B cell (primary cell): ENCODE results near the gene COL25A1. TPM values are rescaled to one million over a fixed set of nuclear protein-coding genes. Genes with fewer than 3 reads are reported as not detected.

Experiments used
- ATAC-seq: fragments of 200-7000 bp; cut with Tn5 transposase; one replicate; pipeline ENCODE4 v1.10.0; 2021; ENCODE audit warnings: low read depth, mild to moderate bottlenecking, moderate number of reproducible peaks, moderate library complexity
- CTCF ChIA-PET: fragments of 350-600 bp; sonication (Branson Sonifier 250); formaldehyde crosslinking; loops from one replicate; lab custom pipeline; 2021; ENCODE audit warnings: antibody characterized with exemption, inconsistent platforms; lab: Charles Lee
- POLR2A ChIA-PET: fragments of 350-600 bp; sonication (Branson Sonifier 250); formaldehyde crosslinking; loops from one replicate; lab custom pipeline; 2021; ENCODE audit warnings: antibody characterized with exemption; lab: Charles Lee
- DNase-seq: peaks from one replicate; pipeline ENCODE4 v3.0.0; 2013
- H2AFZ ChIP-seq: 2 replicates; pipeline ENCODE4 v1.6.1; 2012; ENCODE audit warnings: mild to moderate bottlenecking, low read depth, low read length; ENCODE audit not compliant: insufficient read depth, poor library complexity, severe bottlenecking
- H3K27ac ChIP-seq, 2 donors: 1 replicate in 1 of 2; 2 replicates in 1 of 2; pipeline ENCODE4 v1.5.1; 2012 to 2013; ENCODE audit warnings: low read length in 2 of 2, mild to moderate bottlenecking in 2 of 2, moderate library complexity in 1 of 2
- H3K27me3 ChIP-seq, 4 experiments: fragments of 200-600 bp in 1 of 4; sonication (generic) in 1 of 4; replicated peaks in 1 of 4; 1 replicate in 2 of 4; 2 replicates in 2 of 4; pipeline versions ENCODE4 v1.6.1 to v1.7.0; 2013 to 2016; ENCODE audit warnings: low read length in 3 of 4, mild to moderate bottlenecking in 2 of 4, mixed read lengths in 1 of 4, moderate library complexity in 1 of 4; ENCODE audit not compliant: insufficient read depth in 4 of 4, control insufficient read depth in 3 of 4; ENCODE audit errors: control extremely low read depth in 1 of 4
- H3K36me3 ChIP-seq, 2 experiments: replicated peaks in 1 of 2; 1 replicate in 1 of 2; 2 replicates in 1 of 2; pipeline versions ENCODE4 v1.6.1 to v1.7.1; 2013; ENCODE audit warnings: low read length in 1 of 2; ENCODE audit not compliant: insufficient read depth in 2 of 2, control insufficient read depth in 1 of 2; ENCODE audit errors: control extremely low read depth in 1 of 2, extremely low read depth in 1 of 2
- H3K4me1 ChIP-seq, 2 donors: fragments of 200-600 bp in 1 of 2; sonication (generic) in 1 of 2; 1 replicate in 1 of 2; 2 replicates in 1 of 2; pipeline versions ENCODE4 v1.5.1 to v1.6.1; 2013 to 2017; ENCODE audit warnings: low read length in 2 of 2; ENCODE audit not compliant: control insufficient read depth in 2 of 2, insufficient read depth in 2 of 2
- H3K4me2 ChIP-seq: replicated peaks from 2 replicates; pipeline ENCODE3; 2012; ENCODE audit warnings: mild to moderate bottlenecking, low read depth, low read length; ENCODE audit not compliant: poor library complexity, severe bottlenecking
- H3K4me3 ChIP-seq, 5 experiments: fragments of 200-600 bp in 1 of 5; sonication (generic) in 1 of 5; 1 replicate in 3 of 5; 2 replicates in 2 of 5; pipeline versions ENCODE4 v1.5.1 to v1.7.0; 2011 to 2016; ENCODE audit warnings: low read length in 4 of 5, mild to moderate bottlenecking in 4 of 5, low read depth in 2 of 5, control low read depth in 1 of 5, moderate library complexity in 1 of 5; ENCODE audit not compliant: insufficient read depth in 1 of 5; ENCODE audit errors: control extremely low read depth in 1 of 5, extremely low read depth in 1 of 5
- H3K79me2 ChIP-seq: fragments of 200-600 bp; sonication (generic); one replicate; pipeline ENCODE4 v1.6.0; 2016; ENCODE audit warnings: low read length; ENCODE audit not compliant: control insufficient read depth, insufficient read depth
- H3K9ac ChIP-seq: fragments of 200-600 bp; sonication (generic); 2 replicates; pipeline ENCODE4 v1.6.1; 2017; ENCODE audit warnings: mild to moderate bottlenecking, low read length, moderate library complexity
- H3K9me3 ChIP-seq, 3 donors: one replicate each; pipeline versions ENCODE4 v1.6.1 to v1.7.1; 2013; ENCODE audit warnings: low read length in 2 of 3; ENCODE audit not compliant: control insufficient read depth in 2 of 3, insufficient read depth in 1 of 3; ENCODE audit errors: control extremely low read depth in 1 of 3
- H4K20me1 ChIP-seq: 2 replicates; pipeline ENCODE4 v1.6.0; 2012; ENCODE audit warnings: mild to moderate bottlenecking, low read length; ENCODE audit not compliant: insufficient read depth, control insufficient read depth, poor library complexity, severe bottlenecking
- H3K27ac Mint-ChIP-seq: one replicate; pipeline ENCODE4 v1.8.0; 2021; ENCODE audit warnings: mixed read lengths
- H3K27me3 Mint-ChIP-seq: one replicate; pipeline ENCODE4 v1.8.0; 2021; ENCODE audit warnings: mixed read lengths
- H3K4me1 Mint-ChIP-seq: one replicate; pipeline ENCODE4 v1.8.0; 2021; ENCODE audit warnings: mixed read lengths
- H3K4me3 Mint-ChIP-seq: one replicate; pipeline ENCODE4 v1.8.0; 2021; ENCODE audit warnings: mixed read lengths
- H3K9me3 Mint-ChIP-seq: one replicate; pipeline ENCODE4 v1.8.0; 2022; ENCODE audit warnings: mixed read lengths; ENCODE audit not compliant: insufficient read depth
- CTCF ChIP-seq: fragments of 200-600 bp; IDR thresholded peaks from one replicate; pipeline ENCODE4 v1.8.0; 2022; ENCODE audit warnings: antibody characterized with exemption, mild to moderate bottlenecking
- EZH2 ChIP-seq: IDR thresholded peaks from 2 replicates; pipeline ENCODE4 v1.6.1; 2012; ENCODE audit warnings: borderline replicate concordance, low read depth, mild to moderate bottlenecking, moderate library complexity, low read length; ENCODE audit not compliant: insufficient read depth, poor library complexity, severe bottlenecking
- WGBS: methylation state at CpG from one replicate; pipeline ENCODE4 v1.1.5; 2013; ENCODE audit warnings: missing lambda C conversion rate; ENCODE audit not compliant: insufficient coverage; 5-methylcytosine and 5-hydroxymethylcytosine counted together
- intact Hi-C: fragments of 100-400 bp; cut with micrococcal nuclease; formaldehyde crosslinking; loops from one replicate; pipeline ENCODE4 v1.10.0; 2022
- polyA plus RNA-seq: library from polyadenylated mRNA; depleted of rRNA; stranded (reverse); fragments of >200 nt; gene quantifications from 2 replicates; pipeline ENCODE4 v1.2.3, GENCODE V29; 2012
- total RNA-seq, 2 donors: library from RNA; stranded (reverse); fragments of 120-200 nt in 1 of 2; gene quantifications; 1 replicate in 1 of 2; 2 replicates in 1 of 2; pipeline versions ENCODE4 v1.2.3 to v1.2.4, GENCODE V29; 2013 to 2022

The COL25A1 gene
- total and polyA plus RNA-seq, 2 donors (not counting 1 experiment from before 2014, with no cell fraction given), result not detected

- CTCF ChIA-PET, result no interaction called here
- peaks cover 8% of the 10 kb centered on the region for H3K27me3 Mint-ChIP-seq
- no peak overlapping the region for H3K4me2 ChIP-seq
- no peaks in the 10 kb centered on the region for H3K79me2 ChIP-seq
- no peak overlapping the region for H3K27ac ChIP-seq
- no peak overlapping the region for H2AFZ ChIP-seq
- TF ChIP-seq CTCF (no peak), EZH2 (no peak)
- no peak overlapping the region for H3K27ac Mint-ChIP-seq
- intact Hi-C loops, result no loop called here
- H3K9me3 ChIP-seq, result no peaks in the 10 kb centered on the region
- POLR2A ChIA-PET, result no interaction called here
- DNase-seq (no peak), ATAC-seq (no peak)
- no peak overlapping the region for H3K4me3 Mint-ChIP-seq
- no CpG with 5 or more reads among the region's 2 CpGs for WGBS
- no peaks in the 10 kb centered on the region for H3K4me1 ChIP-seq
- no peak overlapping the region for H3K4me3 ChIP-seq
- H3K36me3 ChIP-seq, result no peaks in the 10 kb centered on the region
- H3K9ac ChIP-seq, result no peak overlapping the region
- H3K4me1 Mint-ChIP-seq, result no peaks in the 10 kb centered on the region
- peaks cover 0 to 3% (median 1%) of the 10 kb centered on the region in 4 experiments for H3K27me3 ChIP-seq
- H4K20me1 ChIP-seq, result no peaks in the 10 kb centered on the region
- no peaks in the 10 kb centered on the region for H3K9me3 Mint-ChIP-seq
These were observed 476.7 kb downstream of the COL25A1 start for GRCh38 chr4:108825737-108826136.

- Histone ChIP-seq H3K4me2 (no peak overlapping the region), H3K4me3 (no peak overlapping the region), H3K4me1 (no peaks in the 10 kb centered on the region), H3K79me2 (no peaks in the 10 kb centered on the region), H3K9me3 (no peaks in the 10 kb centered on the region), H3K27me3 (peaks cover 0 to 3% (median 1%) of the 10 kb centered on the region in 4 experiments), H3K36me3 (no peaks in the 10 kb centered on the region), H3K27ac (no peak overlapping the region), H4K20me1 (no peaks in the 10 kb centered on the region), H3K9ac (no peak overlapping the region), H2AFZ (no peak overlapping the region)
- Mint-ChIP-seq H3K4me1 (no peaks in the 10 kb centered on the region), H3K4me3 (no peak overlapping the region), H3K9me3 (no peaks in the 10 kb centered on the region), H3K27ac (no peak overlapping the region), H3K27me3 (peaks cover 11% of the 10 kb centered on the region)
- DNase-seq (no peak), ATAC-seq (no peak)
- ChIA-PET POLR2A (no interaction called here), CTCF (no interaction called here)
- WGBS, result no CpG with 5 or more reads among the region's 2 CpGs
- intact Hi-C loops, result no loop called here
- TF ChIP-seq CTCF (no peak), EZH2 (no peak)
These were observed 481.0 kb downstream of the COL25A1 start for GRCh38 chr4:108821351-108821930.
